ENCODE data around the gene SFXN4.
"Not testable (repeated sequence)": the region's sequence is repeated elsewhere in the genome, so short reads cannot be mapped to it uniquely, and the experiment has no call there.

DNA sequence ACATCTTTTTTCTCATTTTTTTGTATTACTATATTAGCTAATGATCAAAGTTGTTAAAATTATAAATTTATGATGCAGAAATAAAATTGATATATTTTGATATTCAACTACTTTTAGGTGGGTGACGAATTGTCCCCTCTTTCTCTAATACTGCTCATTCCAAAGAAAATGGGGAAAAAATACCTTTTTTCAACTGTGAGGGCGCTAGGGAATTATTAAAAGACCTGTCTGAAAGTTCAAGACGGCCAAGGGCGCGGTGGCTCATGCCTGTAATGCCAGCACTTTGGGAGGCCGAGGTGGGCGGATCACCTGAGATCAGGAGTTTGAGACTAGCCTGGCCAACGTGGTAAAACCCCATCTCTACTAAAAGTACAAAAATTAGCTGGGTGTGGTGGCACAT is 27.6 kb downstream of the SFXN4 start:
- TF ChIP-seq, protein P1, sequence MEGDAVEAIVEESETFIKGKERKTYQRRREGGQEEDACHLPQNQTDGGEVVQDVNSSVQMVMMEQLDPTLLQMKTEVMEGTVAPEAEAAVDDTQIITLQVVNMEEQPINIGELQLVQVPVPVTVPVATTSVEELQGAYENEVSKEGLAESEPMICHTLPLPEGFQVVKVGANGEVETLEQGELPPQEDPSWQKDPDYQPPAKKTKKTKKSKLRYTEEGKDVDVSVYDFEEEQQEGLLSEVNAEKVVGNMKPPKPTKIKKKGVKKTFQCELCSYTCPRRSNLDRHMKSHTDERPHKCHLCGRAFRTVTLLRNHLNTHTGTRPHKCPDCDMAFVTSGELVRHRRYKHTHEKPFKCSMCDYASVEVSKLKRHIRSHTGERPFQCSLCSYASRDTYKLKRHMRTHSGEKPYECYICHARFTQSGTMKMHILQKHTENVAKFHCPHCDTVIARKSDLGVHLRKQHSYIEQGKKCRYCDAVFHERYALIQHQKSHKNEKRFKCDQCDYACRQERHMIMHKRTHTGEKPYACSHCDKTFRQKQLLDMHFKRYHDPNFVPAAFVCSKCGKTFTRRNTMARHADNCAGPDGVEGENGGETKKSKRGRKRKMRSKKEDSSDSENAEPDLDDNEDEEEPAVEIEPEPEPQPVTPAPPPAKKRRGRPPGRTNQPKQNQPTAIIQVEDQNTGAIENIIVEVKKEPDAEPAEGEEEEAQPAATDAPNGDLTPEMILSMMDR (conservative IDR thresholded peaks at IDR 0.05; ENCODE audit: low read length) = peak; percentile 28
- not testable (repeated sequence) for TF ChIP-seq EZH2phosphoT487 (IDR thresholded peaks at IDR 0.05; ENCODE audit: borderline replicate concordance)

Data from Loucy (cell line).